H9 (cell line): ENCODE results near the gene JPT2. TPM values are rescaled to one million over a fixed set of nuclear protein-coding genes. Genes with fewer than 3 reads are reported as not detected.

ENCODE experiments used
- DNase-seq: peaks from one replicate; pipeline ENCODE4 v3.0.0-alpha.2; 2017
- H2AFZ ChIP-seq: one replicate; pipeline ENCODE4 v1.6.1; 2013; ENCODE audit warnings: mild to moderate bottlenecking, low read length, control low read depth, moderate library complexity
- H2AK5ac ChIP-seq: 2 replicates; pipeline ENCODE4 v1.6.1; 2013; ENCODE audit warnings: low read length, control low read depth, mixed read lengths; ENCODE audit not compliant: insufficient read length
- H2BK120ac ChIP-seq: one replicate; pipeline ENCODE4 v1.6.1; 2013; ENCODE audit warnings: low read depth, mild to moderate bottlenecking, low read length, control low read depth, inconsistent platforms; ENCODE audit not compliant: poor library complexity, severe bottlenecking
- H2BK12ac ChIP-seq: 2 replicates; pipeline ENCODE4 v1.6.1; 2013; ENCODE audit warnings: low read length, control low read depth, mixed read lengths, low read depth; ENCODE audit not compliant: insufficient read length
- H2BK15ac ChIP-seq: 2 replicates; pipeline ENCODE4 v1.6.1; 2013; ENCODE audit warnings: low read depth, low read length, control low read depth
- H2BK20ac ChIP-seq: one replicate; pipeline ENCODE4 v1.6.1; 2013; ENCODE audit warnings: low read depth, mild to moderate bottlenecking, low read length, control low read depth, inconsistent platforms; ENCODE audit not compliant: poor library complexity, severe bottlenecking
- H2BK5ac ChIP-seq: 2 replicates; pipeline ENCODE4 v1.6.1; 2013; ENCODE audit warnings: low read length, control low read depth, mixed read lengths; ENCODE audit not compliant: insufficient read length
- H3K14ac ChIP-seq: 2 replicates; pipeline ENCODE4 v1.6.1; 2013; ENCODE audit warnings: low read length, control low read depth; ENCODE audit not compliant: insufficient read depth
- H3K18ac ChIP-seq: 2 replicates; pipeline ENCODE4 v1.6.1; 2013; ENCODE audit warnings: low read depth, mild to moderate bottlenecking, mixed read lengths, low read length, control low read depth; ENCODE audit not compliant: insufficient read length
- H3K23ac ChIP-seq: 2 replicates; pipeline ENCODE4 v1.6.1; 2013; ENCODE audit warnings: low read length, control low read depth, mixed read lengths, low read depth; ENCODE audit not compliant: insufficient read length
- H3K23me2 ChIP-seq: 2 replicates; pipeline ENCODE4 v1.6.1; 2013; ENCODE audit warnings: low read depth, mild to moderate bottlenecking, mixed read lengths, low read length, control low read depth; ENCODE audit not compliant: insufficient read length, poor library complexity, severe bottlenecking
- H3K27ac ChIP-seq: 2 replicates; pipeline ENCODE4 v1.5.1; 2013; ENCODE audit warnings: low read length, control low read depth, mixed read lengths, low read depth; ENCODE audit not compliant: insufficient read length
- H3K27me3 ChIP-seq: 2 replicates; pipeline ENCODE4 v1.6.1; 2013; ENCODE audit warnings: low read length, control low read depth, inconsistent platforms; ENCODE audit not compliant: insufficient read depth
- H3K4ac ChIP-seq: 2 replicates; pipeline ENCODE4 v1.6.1; 2013; ENCODE audit warnings: low read depth, mild to moderate bottlenecking, control low read depth, inconsistent platforms, low read length, moderate library complexity
- H3K4me1 ChIP-seq: 2 replicates; pipeline ENCODE4 v1.6.1; 2013; ENCODE audit warnings: low read length, control low read depth, inconsistent platforms; ENCODE audit not compliant: insufficient read depth
- H3K4me2 ChIP-seq: 2 replicates; pipeline ENCODE4 v1.6.1; 2013; ENCODE audit warnings: low read length, control low read depth, mixed read lengths; ENCODE audit not compliant: insufficient read length, insufficient read depth
- H3K56ac ChIP-seq: 2 replicates; pipeline ENCODE4 v1.6.1; 2013; ENCODE audit warnings: low read depth, mild to moderate bottlenecking, mixed read lengths, low read length, control low read depth; ENCODE audit not compliant: insufficient read length
- H3K79me1 ChIP-seq: 2 replicates; pipeline ENCODE4 v1.6.1; 2013; ENCODE audit warnings: low read depth, mild to moderate bottlenecking, moderate library complexity, low read length, control low read depth, inconsistent platforms; ENCODE audit not compliant: insufficient read depth, poor library complexity, severe bottlenecking
- H3K79me2 ChIP-seq: 2 replicates; pipeline ENCODE4 v1.6.1; 2013; ENCODE audit warnings: low read length, control low read depth, inconsistent platforms; ENCODE audit not compliant: insufficient read depth
- H3K9ac ChIP-seq: 2 replicates; pipeline ENCODE4 v1.6.1; 2013; ENCODE audit warnings: low read length, control low read depth, mixed read lengths; ENCODE audit not compliant: insufficient read length; ENCODE audit errors: extremely low read depth
- H3K9me3 ChIP-seq: one replicate; pipeline ENCODE4 v1.6.1; 2013; ENCODE audit warnings: low read depth, low read length, inconsistent platforms; ENCODE audit not compliant: control insufficient read depth
- H3T11ph ChIP-seq: one replicate; pipeline ENCODE4 v1.6.1; 2013; ENCODE audit warnings: mild to moderate bottlenecking, low read length, control low read depth, inconsistent platforms
- H4K20me1 ChIP-seq: one replicate; pipeline ENCODE4 v1.6.1; 2013; ENCODE audit not compliant: control insufficient read depth, insufficient read length, insufficient read depth
- H4K5ac ChIP-seq: 2 replicates; pipeline ENCODE4 v1.6.1; 2013; ENCODE audit warnings: low read depth, mild to moderate bottlenecking, mixed read lengths, low read length, control low read depth; ENCODE audit not compliant: insufficient read length
- H4K8ac ChIP-seq: replicated peaks from 2 replicates; pipeline ENCODE4 v1.6.1; 2013; ENCODE audit warnings: low read length, control low read depth, mixed read lengths, low read depth; ENCODE audit not compliant: insufficient read length
- H4K91ac ChIP-seq: 2 replicates; pipeline ENCODE4 v1.6.1; 2013; ENCODE audit warnings: low read depth, mild to moderate bottlenecking, moderate library complexity, mixed read lengths, low read length, control low read depth; ENCODE audit not compliant: insufficient read length
- H3K27ac Mint-ChIP-seq, 3 experiments: 2 replicates in 2 of 3; 3 replicates in 1 of 3; pipeline ENCODE4 v1.8.0; 2020 to 2021; ENCODE audit warnings: mixed read lengths in 3 of 3, mild to moderate bottlenecking in 1 of 3, moderate library complexity in 1 of 3
- H3K27me3 Mint-ChIP-seq: 2 replicates; pipeline ENCODE4 v1.8.0; 2021; ENCODE audit warnings: low read depth, mild to moderate bottlenecking, moderate library complexity, mixed read lengths
- H3K36me3 Mint-ChIP-seq, 3 experiments: 2 replicates in 2 of 3; 3 replicates in 1 of 3; pipeline ENCODE4 v1.8.0; 2020 to 2021; ENCODE audit warnings: low read depth in 3 of 3, mixed read lengths in 3 of 3; ENCODE audit not compliant: insufficient read depth in 1 of 3
- H3K4me1 Mint-ChIP-seq, 2 experiments: 2 replicates each; pipeline ENCODE4 v1.8.0; 2020; ENCODE audit warnings: mixed read lengths in 2 of 2
- H3K4me3 Mint-ChIP-seq, 2 experiments: 2 replicates in 1 of 2; 3 replicates in 1 of 2; pipeline ENCODE4 v1.8.0; 2020 to 2021; ENCODE audit warnings: mild to moderate bottlenecking in 2 of 2, mixed read lengths in 2 of 2, moderate library complexity in 1 of 2
- H3K9me3 Mint-ChIP-seq, 2 experiments: 2 replicates in 1 of 2; 3 replicates in 1 of 2; pipeline ENCODE4 v1.8.0; 2020; ENCODE audit warnings: mild to moderate bottlenecking in 2 of 2, mixed read lengths in 2 of 2, moderate library complexity in 1 of 2
- WGBS: extraction: QIAGEN DNeasy Blood & Tissue Kit; methylation state at CpG from one replicate; pipeline ENCODE4 v1.1.7; 2013; ENCODE audit warnings: missing lambda C conversion rate, low lambda C conversion rate, mixed read lengths; ENCODE audit not compliant: insufficient read length; ENCODE audit errors: extremely low coverage; 5-methylcytosine and 5-hydroxymethylcytosine counted together
- total RNA-seq: library from RNA; stranded (reverse); gene quantifications from 2 replicates; pipeline ENCODE4 v1.2.1, GENCODE V29; 2021
- TF ChIP-seq, protein P1 (sequence below): fragments of 200-600 bp; sonication (generic); conservative IDR thresholded peaks from 3 replicates; pipeline ENCODE4 v1.8.0; 2021; ENCODE audit warnings: antibody characterized with exemption, mild to moderate bottlenecking

The JPT2 gene
- total RNA-seq, 1 experiment from 2014 or later = 206 TPM

DNA sequence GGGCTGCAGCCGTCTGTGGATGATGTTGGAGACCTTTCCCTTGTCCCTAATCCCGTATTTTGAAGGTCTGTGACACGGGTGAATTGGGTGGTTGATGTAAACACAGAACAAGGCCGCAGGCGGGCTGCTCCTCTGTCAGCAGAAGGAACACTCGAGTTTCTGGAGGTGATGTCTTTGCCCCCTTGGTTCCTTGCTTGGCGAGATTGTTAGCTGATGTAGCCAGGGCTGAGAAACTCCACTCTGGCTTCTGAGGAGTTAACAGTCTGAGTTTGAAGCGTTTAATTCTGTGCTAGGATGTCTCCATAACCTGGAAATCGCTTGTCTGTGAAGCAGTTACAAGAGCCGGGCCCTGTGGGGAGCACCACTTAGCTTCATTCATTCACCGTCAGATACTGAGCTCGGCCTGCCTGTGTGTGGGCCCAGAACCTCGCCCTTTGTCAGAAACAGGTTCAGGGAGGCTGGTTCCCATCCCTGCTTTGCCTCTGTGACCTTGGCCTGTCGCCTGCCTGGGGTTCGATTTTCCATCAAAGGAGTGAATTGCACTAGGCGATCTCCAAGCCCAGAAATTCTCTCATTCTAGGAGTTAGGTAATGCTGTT, 29.2 kb downstream of the JPT2 start:
- Histone ChIP-seq H2BK15ac (no peak overlapping the region), H4K8ac (no peak overlapping the region), H3K79me1 (peaks cover 10% of the 10 kb centered on the region), H4K5ac (no peak overlapping the region), H3K23me2 (peaks cover 7% of the 10 kb centered on the region), H3K14ac (no peak overlapping the region), H3K9ac (peak overlapping the region; percentile 30), H3K4ac (no peak overlapping the region), H3K18ac (no peak overlapping the region), H2BK12ac (no peak overlapping the region), H3K4me1 (peaks cover 3% of the 10 kb centered on the region), H3K23ac (no peak overlapping the region), H3T11ph (no peak overlapping the region), H3K56ac (no peak overlapping the region), H2BK5ac (no peak overlapping the region), H3K9me3 (no peaks in the 10 kb centered on the region), H4K20me1 (no peaks in the 10 kb centered on the region), H3K27ac (no peak overlapping the region), H2AK5ac (no peak overlapping the region), H3K27me3 (no peaks in the 10 kb centered on the region), H3K79me2 (peaks cover 1% of the 10 kb centered on the region; the same call in 1 of the 2 replicates), H2BK120ac (no peak overlapping the region), H4K91ac (no peak overlapping the region), H2BK20ac (no peak overlapping the region), H2AFZ (no peak overlapping the region), H3K4me2 (peak overlapping the region; percentile 65)
- peak overlapping the region; percentile 91 to 93 for H3K4me3 Mint-ChIP-seq
- peaks cover 20 to 28% of the 10 kb centered on the region in 2 experiments for H3K4me1 Mint-ChIP-seq
- WGBS = no CpG with 5 or more reads among the region's 16 CpGs
- peak overlapping the region in 1 of 3 experiments; percentile 23; a peak in 1 of 7 replicates for H3K27ac Mint-ChIP-seq
- TF ChIP-seq, protein P1, sequence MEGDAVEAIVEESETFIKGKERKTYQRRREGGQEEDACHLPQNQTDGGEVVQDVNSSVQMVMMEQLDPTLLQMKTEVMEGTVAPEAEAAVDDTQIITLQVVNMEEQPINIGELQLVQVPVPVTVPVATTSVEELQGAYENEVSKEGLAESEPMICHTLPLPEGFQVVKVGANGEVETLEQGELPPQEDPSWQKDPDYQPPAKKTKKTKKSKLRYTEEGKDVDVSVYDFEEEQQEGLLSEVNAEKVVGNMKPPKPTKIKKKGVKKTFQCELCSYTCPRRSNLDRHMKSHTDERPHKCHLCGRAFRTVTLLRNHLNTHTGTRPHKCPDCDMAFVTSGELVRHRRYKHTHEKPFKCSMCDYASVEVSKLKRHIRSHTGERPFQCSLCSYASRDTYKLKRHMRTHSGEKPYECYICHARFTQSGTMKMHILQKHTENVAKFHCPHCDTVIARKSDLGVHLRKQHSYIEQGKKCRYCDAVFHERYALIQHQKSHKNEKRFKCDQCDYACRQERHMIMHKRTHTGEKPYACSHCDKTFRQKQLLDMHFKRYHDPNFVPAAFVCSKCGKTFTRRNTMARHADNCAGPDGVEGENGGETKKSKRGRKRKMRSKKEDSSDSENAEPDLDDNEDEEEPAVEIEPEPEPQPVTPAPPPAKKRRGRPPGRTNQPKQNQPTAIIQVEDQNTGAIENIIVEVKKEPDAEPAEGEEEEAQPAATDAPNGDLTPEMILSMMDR = no peak
- H3K9me3 Mint-ChIP-seq = peaks cover 0 to 3% of the 10 kb centered on the region in 2 experiments; a peak in 1 of 5 replicates
- no peak for DNase-seq
- peaks cover 4 to 11% (median 4%) of the 10 kb centered on the region in 3 experiments for H3K36me3 Mint-ChIP-seq
- peaks cover 6% of the 10 kb centered on the region; the same call in 1 of the 2 replicates for H3K27me3 Mint-ChIP-seq
